ENCODE measurements around the gene SNX18. TPM values are rescaled to one million over a fixed set of nuclear protein-coding genes. Genes with fewer than 3 reads are reported as not detected.

SNX18 gene
- total and polyA plus RNA-seq, 4 donors = 5.5 to 43.4 (median 35.0) TPM

Other genes with a start within 250 kb of the SNX18 start
- 10 to 100 TPM; 18.2 to 66.2 TPM for gene ARL15, start 207.2 kb upstream of the SNX18 start, total RNA-seq
- 10 to 100 TPM in 1 of 2 donors, 1 to 10 TPM in 1; 5.7 to 11.5 TPM for gene ARL15, start 207.2 kb upstream of the SNX18 start, polyA plus RNA-seq
- 1 to 10 TPM in 1 of 2 donors, not detected in 1; 1.5 TPM for gene HSPB3, start 62.1 kb upstream of the SNX18 start, total RNA-seq
- gene HSPB3, start 62.1 kb upstream of the SNX18 start, polyA plus RNA-seq = 1 to 10 TPM in 1 of 2 donors, under 1 TPM in 1; 0.47 to 1.7 TPM